ENCODE measurements around the gene TMEM255B.
A peak's percentile ranks its signal among the peaks of the same experiment; 100 is the strongest.
"Not testable (repeated sequence)": the region's sequence is repeated elsewhere in the genome, so short reads cannot be mapped to it uniquely, and the experiment has no call there.

Gene TMEM255B

GRCh38 chr13:113825841-113826240 lies 66.8 kb downstream of the TMEM255B start:
- ATAC-seq: no peak
- H3K36me3 Mint-ChIP-seq: peaks cover 54% of the 10 kb centered on the region
- H3K27ac Mint-ChIP-seq: no peak overlapping the region
- peaks cover 4% of the 10 kb centered on the region for H3K4me1 Mint-ChIP-seq
- no peaks in the 10 kb centered on the region for H3K9me3 Mint-ChIP-seq
- H3K27me3 Mint-ChIP-seq: no peaks in the 10 kb centered on the region
- no peak overlapping the region for H3K4me3 Mint-ChIP-seq

GRCh38 chr13:113826446-113826845 lies 67.4 kb downstream of the TMEM255B start:
- H3K36me3 Mint-ChIP-seq: peaks cover 48% of the 10 kb centered on the region
- H3K27me3 Mint-ChIP-seq: not testable (repeated sequence)

GRCh38 chr13:113827021-113827420 lies 68.0 kb downstream of the TMEM255B start:
- Mint-ChIP-seq H3K9me3 (no peaks in the 10 kb centered on the region), H3K36me3 (peaks cover 42% of the 10 kb centered on the region)

More at GRCh38 chr13:113826446-113826845, 67.4 kb downstream of the TMEM255B start:
- not testable (repeated sequence) for H3K4me1 Mint-ChIP-seq, ATAC-seq, H3K9me3 Mint-ChIP-seq, H3K27ac Mint-ChIP-seq, H3K4me3 Mint-ChIP-seq

GRCh38 chr13:113828282-113828825 lies 69.3 kb downstream of the TMEM255B start:
- Mint-ChIP-seq H3K9me3 (no peaks in the 10 kb centered on the region), H3K27ac (no peak overlapping the region), H3K4me3 (no peak overlapping the region), H3K36me3 (peaks cover 46% of the 10 kb centered on the region), H3K27me3 (no peaks in the 10 kb centered on the region), H3K4me1 (peaks cover 4% of the 10 kb centered on the region)
- ATAC-seq: no peak

More at GRCh38 chr13:113827021-113827420, 68.0 kb downstream of the TMEM255B start:
- Mint-ChIP-seq H3K27me3 (no peaks in the 10 kb centered on the region), H3K4me1 (peaks cover 4% of the 10 kb centered on the region), H3K4me3 (no peak overlapping the region), H3K27ac (no peak overlapping the region)
- no peak for ATAC-seq

- not testable (repeated sequence) for H3K27ac Mint-ChIP-seq, H3K9me3 Mint-ChIP-seq, H3K27me3 Mint-ChIP-seq, H3K4me1 Mint-ChIP-seq, ATAC-seq, H3K4me3 Mint-ChIP-seq
- peaks cover 42% of the 10 kb centered on the region for H3K36me3 Mint-ChIP-seq
These were observed 71.5 kb downstream of the TMEM255B start for GRCh38 chr13:113830426-113830950.

- Mint-ChIP-seq H3K27ac (no peak overlapping the region), H3K27me3 (no peaks in the 10 kb centered on the region), H3K36me3 (peaks cover 38% of the 10 kb centered on the region), H3K4me1 (peaks cover 11% of the 10 kb centered on the region), H3K4me3 (no peak overlapping the region), H3K9me3 (no peaks in the 10 kb centered on the region)
- no peak for ATAC-seq
These were observed 72.0 kb downstream of the TMEM255B start for GRCh38 chr13:113831061-113831460.

GRCh38 chr13:113832205-113832604 lies 73.2 kb downstream of the TMEM255B start:
- peaks cover 37% of the 10 kb centered on the region for H3K36me3 Mint-ChIP-seq
- H3K4me1 Mint-ChIP-seq: peaks cover 15% of the 10 kb centered on the region
- H3K27ac Mint-ChIP-seq: no peak overlapping the region
- no peak for ATAC-seq
- no peaks in the 10 kb centered on the region for H3K9me3 Mint-ChIP-seq
- H3K27me3 Mint-ChIP-seq: no peaks in the 10 kb centered on the region
- no peak overlapping the region for H3K4me3 Mint-ChIP-seq

GRCh38 chr13:113832631-113833030 lies 73.6 kb downstream of the TMEM255B start:
- Mint-ChIP-seq H3K4me1 (peaks cover 19% of the 10 kb centered on the region), H3K27ac (no peak overlapping the region), H3K4me3 (no peak overlapping the region), H3K27me3 (no peaks in the 10 kb centered on the region), H3K9me3 (no peaks in the 10 kb centered on the region), H3K36me3 (peaks cover 37% of the 10 kb centered on the region)
- no peak for ATAC-seq

- H3K9me3 Mint-ChIP-seq: no peaks in the 10 kb centered on the region
- ATAC-seq: no peak
- H3K4me1 Mint-ChIP-seq: peaks cover 21% of the 10 kb centered on the region
- H3K27me3 Mint-ChIP-seq: no peaks in the 10 kb centered on the region
- H3K36me3 Mint-ChIP-seq: peaks cover 38% of the 10 kb centered on the region
- no peak overlapping the region for H3K27ac Mint-ChIP-seq
- no peak overlapping the region for H3K4me3 Mint-ChIP-seq
These were observed 74.2 kb downstream of the TMEM255B start for GRCh38 chr13:113833111-113833830.

- Mint-ChIP-seq H3K4me1 (peaks cover 21% of the 10 kb centered on the region), H3K36me3 (peaks cover 35% of the 10 kb centered on the region)
- H3K27ac Mint-ChIP-seq, H3K27me3 Mint-ChIP-seq, H3K9me3 Mint-ChIP-seq, H3K4me3 Mint-ChIP-seq, ATAC-seq: not testable (repeated sequence)
These were observed 75.0 kb downstream of the TMEM255B start for GRCh38 chr13:113834006-113834405.

- no peaks in the 10 kb centered on the region for H3K9me3 Mint-ChIP-seq
- H3K36me3 Mint-ChIP-seq: peaks cover 35% of the 10 kb centered on the region
- ATAC-seq: no peak
- peaks cover 21% of the 10 kb centered on the region for H3K4me1 Mint-ChIP-seq
- no peaks in the 10 kb centered on the region for H3K27me3 Mint-ChIP-seq
- H3K4me3 Mint-ChIP-seq: no peak overlapping the region
- H3K27ac Mint-ChIP-seq: no peak overlapping the region
These were observed 75.6 kb downstream of the TMEM255B start for GRCh38 chr13:113834496-113835200.

- H3K4me3 Mint-ChIP-seq: no peak overlapping the region
- no peak for ATAC-seq
- no peaks in the 10 kb centered on the region for H3K27me3 Mint-ChIP-seq
- no peak overlapping the region for H3K27ac Mint-ChIP-seq
- H3K4me1 Mint-ChIP-seq: peaks cover 21% of the 10 kb centered on the region
- no peaks in the 10 kb centered on the region for H3K9me3 Mint-ChIP-seq
- peaks cover 35% of the 10 kb centered on the region for H3K36me3 Mint-ChIP-seq
These were observed 76.6 kb downstream of the TMEM255B start for GRCh38 chr13:113835461-113836270.

- Mint-ChIP-seq H3K4me1 (peaks cover 30% of the 10 kb centered on the region), H3K27ac (peak overlapping the region; percentile 2), H3K36me3 (peaks cover 44% of the 10 kb centered on the region), H3K27me3 (no peaks in the 10 kb centered on the region), H3K4me3 (no peak overlapping the region), H3K9me3 (peaks cover 3% of the 10 kb centered on the region)
- no peak for ATAC-seq
These were observed 77.9 kb downstream of the TMEM255B start for GRCh38 chr13:113836768-113837559.

GRCh38 chr13:113837560-113838355 lies 78.7 kb downstream of the TMEM255B start:
- Mint-ChIP-seq H3K27ac (peak overlapping the region; percentile 2), H3K36me3 (peaks cover 45% of the 10 kb centered on the region), H3K4me3 (no peak overlapping the region), H3K9me3 (peaks cover 5% of the 10 kb centered on the region), H3K4me1 (peaks cover 34% of the 10 kb centered on the region), H3K27me3 (no peaks in the 10 kb centered on the region)
- ATAC-seq: peak; percentile 2
